CD4-positive, alpha-beta T cell treated with Interleukin-6 at 100 ng/mL for 8 hours (primary cell): ENCODE measurements around the gene BCAP31.
"Not testable (repeated sequence)": the region's sequence is repeated elsewhere in the genome, so short reads cannot be mapped to it uniquely, and the experiment has no call there.

ENCODE experiments used
- DNase-seq: peaks from one replicate; pipeline ENCODE4 v3.0.0-alpha.2; 2020; ENCODE audit warnings: mixed read lengths, low spot score

Gene BCAP31

GRCh38 chrX:153734871-153735270 is 10.7 kb upstream of the BCAP31 start:
- no peak for DNase-seq

DNA sequence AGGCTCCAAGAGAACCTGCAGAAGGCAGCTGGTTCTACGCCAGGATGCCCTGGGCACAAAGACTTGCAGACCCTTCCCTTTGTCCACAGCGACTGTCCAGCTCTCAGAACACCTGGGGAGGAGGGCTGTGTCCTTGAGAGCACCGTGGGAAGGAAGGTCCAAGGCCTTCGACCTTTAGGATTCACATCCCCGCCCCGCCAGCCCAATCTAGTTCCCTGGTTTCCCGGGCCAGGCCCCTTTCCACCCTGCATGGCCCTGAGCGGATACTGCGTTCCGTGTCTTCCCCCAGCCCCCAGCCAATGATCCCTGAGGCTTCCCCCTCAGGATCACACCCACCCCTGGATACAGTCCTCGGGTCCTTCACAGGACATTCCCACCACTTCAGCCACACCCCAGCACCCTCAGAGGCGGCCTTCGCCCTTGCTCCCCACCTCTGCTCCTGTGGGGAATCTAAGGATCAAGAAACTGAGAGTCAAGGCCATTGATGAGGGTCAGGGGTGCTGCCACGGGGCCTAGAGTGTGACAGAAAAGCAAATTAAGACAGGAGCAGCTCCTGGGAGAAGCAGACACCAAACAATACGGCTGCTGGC is 9.6 kb upstream of the BCAP31 start:
- DNase-seq, result no peak

GRCh38 chrX:153732401-153732800 is 8.2 kb upstream of the BCAP31 start:
- no peak for DNase-seq

DNA sequence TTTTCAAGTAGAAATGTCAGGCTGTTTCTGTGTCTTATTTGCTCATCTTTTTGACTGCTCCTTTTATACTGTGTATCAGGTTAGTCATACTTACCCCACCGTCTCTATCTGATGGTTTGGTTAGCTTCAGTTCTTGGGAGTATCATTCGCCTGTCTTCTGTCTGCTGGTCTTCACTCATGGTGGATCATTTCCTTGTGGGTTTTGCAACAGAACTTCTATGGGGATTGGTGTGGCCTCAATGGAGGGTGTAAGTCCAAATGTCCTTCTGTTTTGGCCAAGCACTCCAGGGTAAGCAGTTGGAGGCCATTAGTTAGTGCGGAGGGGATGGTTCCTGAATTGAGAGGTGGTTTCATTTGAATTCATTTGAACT is 7.6 kb upstream of the BCAP31 start:
- DNase-seq, result no peak

DNA sequence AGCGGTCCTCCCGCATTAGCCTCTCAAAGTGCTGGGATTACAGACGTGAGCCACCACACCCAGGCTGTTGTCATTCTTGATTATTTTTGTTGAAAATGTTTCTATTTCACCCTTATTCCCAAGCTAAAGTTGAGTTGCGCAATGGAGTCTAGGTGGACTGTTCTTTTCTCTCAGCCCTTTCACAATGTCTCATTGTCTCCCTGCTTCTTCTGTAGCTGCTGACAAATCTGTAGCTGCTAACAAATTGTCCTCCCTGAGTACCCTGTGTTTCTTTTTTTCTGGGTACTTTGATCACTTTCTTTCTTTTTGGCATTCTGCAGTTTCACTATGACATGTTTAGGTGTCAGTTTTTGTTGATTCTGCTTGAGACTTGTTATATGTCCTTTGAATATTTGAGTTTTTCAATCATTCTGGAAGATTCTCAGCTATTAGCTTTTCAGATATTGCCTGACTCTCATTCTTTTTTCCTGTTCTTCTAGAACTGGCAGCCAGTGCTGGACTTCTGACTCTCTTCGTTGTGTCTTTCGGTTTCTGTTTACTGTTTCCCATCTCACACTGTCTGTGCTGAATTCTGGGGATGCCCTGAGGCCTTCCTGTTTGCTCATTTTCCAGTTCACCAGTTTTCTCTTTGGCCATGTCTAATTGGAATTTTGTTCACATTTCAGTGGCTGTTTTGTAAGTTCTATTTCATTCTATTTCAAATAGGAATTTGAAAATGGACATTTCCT is 7.1 kb upstream of the BCAP31 start:
- DNase-seq, result no peak

DNA sequence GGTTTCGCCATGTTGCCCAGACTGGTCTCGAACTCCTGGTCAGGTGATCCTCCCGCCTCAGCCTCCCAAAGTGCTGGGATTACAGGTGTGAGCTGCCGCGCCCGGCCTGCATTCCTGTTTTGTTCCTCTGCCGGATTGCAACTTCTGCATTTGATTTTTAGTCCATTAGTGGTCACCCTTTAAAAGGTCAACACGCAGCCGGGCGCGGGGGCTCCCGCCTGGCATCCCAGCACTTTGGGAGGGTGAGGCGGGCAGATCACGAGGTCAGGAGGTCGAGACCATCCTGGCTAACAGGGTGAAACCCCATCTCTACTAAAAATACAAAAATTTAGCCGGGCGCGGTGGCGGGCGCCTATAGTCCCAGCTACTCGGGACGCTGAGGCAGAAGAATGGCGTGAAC is 5.9 kb upstream of the BCAP31 start:
- DNase-seq, result not testable (repeated sequence)

DNA sequence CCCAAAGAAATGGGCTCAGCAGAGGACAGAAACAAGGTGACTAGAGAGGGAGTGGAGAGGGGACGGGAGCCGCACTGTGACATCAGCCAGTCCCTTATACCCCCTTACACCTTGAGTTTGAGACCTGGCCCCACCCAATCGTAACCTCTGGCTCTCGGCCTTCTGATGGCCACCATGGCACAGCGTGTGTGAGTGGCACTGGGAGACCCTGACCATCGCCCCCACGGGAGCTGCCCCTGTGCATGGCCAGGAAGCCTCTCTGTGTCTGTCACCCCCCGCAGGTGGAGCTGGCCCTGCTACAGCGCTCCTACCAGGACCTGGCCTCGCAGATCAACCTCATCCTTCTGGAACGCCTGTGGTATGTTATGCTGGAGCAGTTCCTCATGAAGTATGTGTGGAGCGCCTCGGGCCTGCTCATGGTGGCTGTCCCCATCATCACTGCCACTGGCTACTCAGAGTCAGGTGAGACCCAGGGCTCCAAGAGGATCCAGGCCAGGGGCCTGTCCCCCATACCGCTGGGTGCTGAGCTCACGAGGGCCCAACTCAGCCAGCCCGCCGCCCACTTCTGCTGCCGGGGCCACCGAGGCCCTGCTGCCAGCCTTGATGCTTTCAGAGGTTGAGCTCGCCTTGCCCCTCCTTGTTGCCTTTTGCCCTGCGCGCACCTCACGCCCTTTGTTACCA is 4.9 kb upstream of the BCAP31 start:
- no peak for DNase-seq

DNA sequence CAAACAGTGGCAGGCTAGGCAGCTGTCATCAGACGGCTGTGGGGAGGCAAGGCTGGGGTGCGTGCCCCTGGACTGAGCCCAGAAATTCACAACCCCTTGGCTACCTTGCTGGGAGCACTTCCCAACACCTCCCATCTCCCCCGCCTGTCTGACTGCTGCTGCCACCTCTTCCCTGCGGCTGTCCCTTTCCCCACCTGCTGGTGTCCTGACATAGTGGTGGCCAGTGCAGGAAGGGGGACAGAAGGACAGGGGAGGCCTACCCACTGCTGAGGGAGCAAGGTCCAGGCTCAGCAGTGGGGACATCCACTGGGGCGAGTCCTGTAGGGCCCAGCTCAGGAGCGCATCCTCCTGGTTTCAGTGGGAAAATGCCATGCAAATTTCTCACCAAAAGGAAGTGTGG is 3.9 kb upstream of the BCAP31 start:
- DNase-seq, result no peak

GRCh38 chrX:153727123-153727931 is 3.1 kb upstream of the BCAP31 start:
- DNase-seq, result no peak

GRCh38 chrX:153726286-153727122 is 2.3 kb upstream of the BCAP31 start:
- peak; percentile 49 for DNase-seq

DNA sequence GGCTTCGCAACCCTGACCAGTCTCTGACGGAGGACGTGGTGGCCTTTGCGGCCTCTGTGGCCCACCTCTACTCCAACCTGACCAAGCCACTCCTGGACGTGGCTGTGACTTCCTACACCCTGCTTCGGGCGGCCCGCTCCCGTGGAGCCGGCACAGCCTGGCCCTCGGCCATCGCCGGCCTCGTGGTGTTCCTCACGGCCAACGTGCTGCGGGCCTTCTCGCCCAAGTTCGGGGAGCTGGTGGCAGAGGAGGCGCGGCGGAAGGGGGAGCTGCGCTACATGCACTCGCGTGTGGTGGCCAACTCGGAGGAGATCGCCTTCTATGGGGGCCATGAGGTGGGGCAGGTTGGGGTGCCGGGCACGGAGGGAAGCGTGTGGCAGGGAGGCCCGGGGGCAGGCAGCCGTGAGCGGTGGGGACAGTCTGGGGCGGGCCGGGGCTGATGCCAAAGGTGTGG is 1.7 kb upstream of the BCAP31 start:
- DNase-seq, result no peak

DNA sequence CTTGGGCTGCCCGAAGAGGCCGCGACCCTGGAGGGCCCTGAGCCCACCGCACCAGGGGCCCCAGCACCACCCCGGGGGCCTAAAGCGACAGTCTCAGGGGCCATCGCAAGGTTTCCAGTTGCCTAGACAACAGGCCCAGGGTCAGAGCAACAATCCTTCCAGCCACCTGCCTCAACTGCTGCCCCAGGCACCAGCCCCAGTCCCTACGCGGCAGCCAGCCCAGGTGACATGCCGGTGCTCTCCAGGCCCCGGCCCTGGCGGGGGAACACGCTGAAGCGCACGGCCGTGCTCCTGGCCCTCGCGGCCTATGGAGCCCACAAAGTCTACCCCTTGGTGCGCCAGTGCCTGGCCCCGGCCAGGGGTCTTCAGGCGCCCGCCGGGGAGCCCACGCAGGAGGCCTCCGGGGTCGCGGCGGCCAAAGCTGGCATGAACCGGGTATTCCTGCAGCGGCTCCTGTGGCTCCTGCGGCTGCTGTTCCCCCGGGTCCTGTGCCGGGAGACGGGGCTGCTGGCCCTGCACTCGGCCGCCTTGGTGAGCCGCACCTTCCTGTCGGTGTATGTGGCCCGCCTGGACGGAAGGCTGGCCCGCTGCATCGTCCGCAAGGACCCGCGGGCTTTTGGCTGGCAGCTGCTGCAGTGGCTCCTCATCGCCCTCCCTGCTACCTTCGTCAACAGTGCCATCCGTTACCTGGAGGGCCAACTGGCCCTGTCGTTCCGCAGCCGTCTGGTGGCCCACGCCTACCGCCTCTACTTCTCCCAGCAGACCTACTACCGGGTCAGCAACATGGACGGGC is 1.0 kb upstream of the BCAP31 start:
- no peak for DNase-seq

- DNase-seq, result peak; percentile 30
These were observed 586 bp downstream of the BCAP31 start for GRCh38 chrX:153723351-153724251.

DNA sequence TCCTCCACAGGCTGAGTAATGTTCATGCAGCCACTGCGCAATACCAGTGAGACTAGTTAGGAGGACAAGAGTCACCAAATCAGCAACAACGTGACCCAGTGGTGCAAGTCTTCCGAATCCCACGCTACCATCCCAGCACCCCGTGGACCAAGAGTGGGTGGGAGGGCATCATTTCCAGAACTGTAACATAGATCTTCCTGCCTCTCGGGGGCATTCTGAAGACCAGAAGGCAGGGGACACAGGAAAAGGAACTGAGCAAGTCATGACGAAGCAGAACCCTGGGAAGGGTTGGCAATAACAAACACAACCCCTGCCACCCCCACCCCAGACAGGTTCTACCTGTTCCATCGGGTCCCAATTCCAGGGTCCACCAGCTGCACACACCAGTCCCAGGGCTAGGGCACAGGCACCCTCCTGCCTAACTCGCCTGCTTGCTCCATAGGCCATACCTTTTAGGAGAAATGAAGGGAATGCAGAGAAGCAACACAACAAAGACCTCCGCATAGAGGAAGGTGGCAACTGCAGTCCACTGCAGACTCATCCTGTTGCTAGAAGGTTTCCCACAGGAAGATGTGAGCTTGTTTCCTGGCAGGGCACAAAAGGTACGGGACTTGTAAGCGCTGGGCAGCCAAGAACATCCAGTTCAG is 1.4 kb downstream of the BCAP31 start:
- no peak for DNase-seq

- DNase-seq, result no peak
These were observed 4.5 kb downstream of the BCAP31 start for GRCh38 chrX:153719701-153720100.

- DNase-seq, result no peak
These were observed 4.9 kb downstream of the BCAP31 start for GRCh38 chrX:153719238-153719637.

DNA sequence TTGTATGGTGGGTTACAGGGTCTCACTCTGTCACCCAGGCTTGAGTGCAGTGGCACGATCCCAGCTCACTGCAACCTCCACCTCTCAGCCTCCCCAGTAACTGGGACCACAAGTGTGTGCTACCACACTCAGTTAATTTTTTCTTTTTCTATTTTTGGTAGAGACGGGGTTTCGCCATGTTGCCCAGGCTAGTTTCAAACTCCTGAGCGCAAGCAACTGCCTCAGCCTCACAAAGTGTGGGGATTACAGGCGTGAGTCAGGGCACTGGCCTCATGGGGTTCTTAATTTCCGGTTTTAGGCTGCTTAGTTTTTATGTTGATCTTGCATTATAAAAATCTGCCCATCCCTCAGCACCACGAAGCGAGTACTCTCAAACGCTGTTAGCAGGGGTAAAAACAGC is 6.7 kb downstream of the BCAP31 start:
- DNase-seq, result no peak

- no peak for DNase-seq
These were observed 9.9 kb downstream of the BCAP31 start for GRCh38 chrX:153714256-153714655.
